ENCODE measurements around the gene ABCD2. TPM values are rescaled to one million over a fixed set of nuclear protein-coding genes. Genes with fewer than 3 reads are reported as not detected.
"Not testable (repeated sequence)": the region's sequence is repeated elsewhere in the genome, so short reads cannot be mapped to it uniquely, and the experiment has no call there.

ABCD2 gene
- total RNA-seq, 1 experiment from 2014 or later, result not detected

DNA sequence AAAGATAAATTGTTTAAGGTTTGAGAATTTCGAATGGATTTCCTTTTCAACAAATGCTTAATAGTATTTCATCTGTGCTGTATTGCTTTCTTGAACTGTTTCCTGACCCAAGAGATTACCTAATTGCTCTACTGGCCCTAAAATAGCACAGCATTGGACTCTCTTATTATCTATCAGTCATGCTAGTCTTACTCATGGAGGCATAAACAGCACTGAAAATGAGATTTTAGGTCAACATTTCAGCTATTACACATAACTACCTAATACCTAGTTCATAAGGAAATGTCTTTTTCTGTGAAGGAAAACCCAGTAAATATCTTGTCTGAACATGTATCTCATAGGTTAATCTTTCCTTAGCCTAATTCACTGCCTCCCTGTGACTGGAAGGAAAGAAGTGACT is 4.3 kb upstream of the ABCD2 start:
- H3K9me3 ChIP-seq (ENCODE audit: low read length), result no peaks in the 10 kb centered on the region
- no peaks in the 10 kb centered on the region for H3F3A ChIP-seq (ENCODE audit: low read length, unreplicated experiment)
- BruUV-seq (replicated peaks), result no TSS peak
- no peak for DNase-seq
- ChIA-PET CTCF (no interaction called here), POLR2A (ENCODE audit: unreplicated experiment) (no interaction called here)
- no peak overlapping the region for H3K27ac ChIP-seq (ENCODE audit: low read length)
- intact Hi-C loops (cut with micrococcal nuclease), result no loop called here
- TF ChIP-seq CTCF (conservative IDR thresholded peaks at IDR 0.05; ENCODE audit: low read depth, low read length) (no peak), EZH2 (IDR thresholded peaks at IDR 0.05; ENCODE audit: low read length, unreplicated experiment) (no peak), EZH2phosphoT487 (IDR thresholded peaks at IDR 0.05; ENCODE audit: borderline replicate concordance, low read length) (no peak)
- H4K20me1 ChIP-seq (ENCODE audit: low read length), result no peaks in the 10 kb centered on the region
- ATAC-seq, result no peak
- no peaks in the 10 kb centered on the region for H3K36me3 ChIP-seq (ENCODE audit: low read depth, low read length)
- H3K9me2 ChIP-seq (replicated peaks; ENCODE audit: low read length), result no peaks in the 10 kb centered on the region
- H3K4me2 ChIP-seq (ENCODE audit: low read length), result no peak overlapping the region
- H3K4me3 ChIP-seq (ENCODE audit: low read length), result no peak overlapping the region
- H3K4me1 ChIP-seq (ENCODE audit: insufficient read depth, low read length), result peaks cover 5% of the 10 kb centered on the region; the same call in 1 of the 2 replicates
- H3K79me2 ChIP-seq (ENCODE audit: low read length), result no peaks in the 10 kb centered on the region
- no peak overlapping the region for H2AFZ ChIP-seq (ENCODE audit: low read length)
- H3K9ac ChIP-seq (ENCODE audit: low read length), result no peak overlapping the region
- no peaks in the 10 kb centered on the region for H3K27me3 ChIP-seq (ENCODE audit: low read length)

GRCh38 chr12:39623160-39623559 is 3.6 kb upstream of the ABCD2 start:
- H2AFZ ChIP-seq (ENCODE audit: low read length); BruUV-seq (replicated peaks); H3K9me2 ChIP-seq (replicated peaks; ENCODE audit: low read length); H3K4me1 ChIP-seq (ENCODE audit: insufficient read depth, low read length); H3K27ac ChIP-seq (ENCODE audit: low read length); H4K20me1 ChIP-seq (ENCODE audit: low read length); H3K36me3 ChIP-seq (ENCODE audit: low read depth, low read length); ATAC-seq; H3F3A ChIP-seq (ENCODE audit: low read length, unreplicated experiment); DNase-seq; H3K27me3 ChIP-seq (ENCODE audit: low read length); CTCF ChIA-PET; H3K4me2 ChIP-seq (ENCODE audit: low read length); intact Hi-C loops (cut with micrococcal nuclease); H3K4me3 ChIP-seq (ENCODE audit: low read length); H3K9me3 ChIP-seq (ENCODE audit: low read length); H3K79me2 ChIP-seq (ENCODE audit: low read length); POLR2A ChIA-PET (ENCODE audit: unreplicated experiment); H3K9ac ChIP-seq (ENCODE audit: low read length): not testable (repeated sequence)

DNA sequence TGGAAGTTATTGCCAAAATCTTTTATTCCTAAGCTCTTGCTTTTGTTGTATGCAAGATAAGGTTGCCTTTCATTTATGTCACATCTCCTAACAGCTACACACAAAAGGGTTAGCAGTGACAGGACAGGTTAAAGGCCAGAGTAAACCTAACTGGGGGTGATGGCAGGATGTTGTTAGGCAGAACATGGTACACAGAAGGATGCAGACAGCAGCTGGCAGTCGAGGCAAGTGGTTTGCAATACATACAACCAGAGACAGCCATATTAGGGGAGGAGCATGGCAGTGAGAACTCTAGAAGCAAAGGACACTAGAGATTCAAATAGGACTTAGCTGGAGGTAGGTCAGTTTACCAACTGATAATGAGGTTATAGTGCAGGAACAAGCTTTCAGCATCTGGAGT is 2.7 kb upstream of the ABCD2 start:
- Histone ChIP-seq H3K9ac (ENCODE audit: low read length) (no peak overlapping the region), H3K9me2 (replicated peaks; ENCODE audit: low read length) (no peaks in the 10 kb centered on the region), H2AFZ (ENCODE audit: low read length) (no peak overlapping the region), H3F3A (ENCODE audit: low read length, unreplicated experiment) (no peaks in the 10 kb centered on the region), H3K4me2 (ENCODE audit: low read length) (no peak overlapping the region), H3K36me3 (ENCODE audit: low read depth, low read length) (no peaks in the 10 kb centered on the region), H3K79me2 (ENCODE audit: low read length) (no peaks in the 10 kb centered on the region), H3K4me1 (ENCODE audit: insufficient read depth, low read length) (peaks cover 5% of the 10 kb centered on the region; the same call in 1 of the 2 replicates), H3K27ac (ENCODE audit: low read length) (no peak overlapping the region), H3K4me3 (ENCODE audit: low read length) (no peak overlapping the region), H4K20me1 (ENCODE audit: low read length) (no peaks in the 10 kb centered on the region), H3K9me3 (ENCODE audit: low read length) (no peaks in the 10 kb centered on the region), H3K27me3 (ENCODE audit: low read length) (no peaks in the 10 kb centered on the region)
- intact Hi-C loops (cut with micrococcal nuclease), result no loop called here
- POLR2A ChIA-PET (ENCODE audit: unreplicated experiment), result no interaction called here
- no TSS peak for BruUV-seq (replicated peaks)
- no peak for ATAC-seq
- CTCF ChIA-PET, result no interaction called here
- no peak for TF ChIP-seq EZH2phosphoT487 (IDR thresholded peaks at IDR 0.05; ENCODE audit: borderline replicate concordance, low read length)
- no peak for TF ChIP-seq EZH2 (IDR thresholded peaks at IDR 0.05; ENCODE audit: low read length, unreplicated experiment)
- TF ChIP-seq CTCF (conservative IDR thresholded peaks at IDR 0.05; ENCODE audit: low read depth, low read length), result no peak
- DNase-seq, result no peak
